Kidney capillary endothelial cell (primary cell): ENCODE results near the gene C3orf85.
"Not testable (repeated sequence)": the region's sequence is repeated elsewhere in the genome, so short reads cannot be mapped to it uniquely, and the experiment has no call there.

Experiments used
- DNase-seq: peaks from one replicate; pipeline ENCODE4 v3.0.0-alpha.2; 2018; ENCODE audit warnings: low spot score

Gene C3orf85

GRCh38 chr3:109136523-109136922, at the start of gene C3orf85:
TSS of gene C3orf85 (plus strand) at chr3:109136719. CDS start at chr3:109136848, 129 bp downstream.
- DNase-seq = no peak

DNA sequence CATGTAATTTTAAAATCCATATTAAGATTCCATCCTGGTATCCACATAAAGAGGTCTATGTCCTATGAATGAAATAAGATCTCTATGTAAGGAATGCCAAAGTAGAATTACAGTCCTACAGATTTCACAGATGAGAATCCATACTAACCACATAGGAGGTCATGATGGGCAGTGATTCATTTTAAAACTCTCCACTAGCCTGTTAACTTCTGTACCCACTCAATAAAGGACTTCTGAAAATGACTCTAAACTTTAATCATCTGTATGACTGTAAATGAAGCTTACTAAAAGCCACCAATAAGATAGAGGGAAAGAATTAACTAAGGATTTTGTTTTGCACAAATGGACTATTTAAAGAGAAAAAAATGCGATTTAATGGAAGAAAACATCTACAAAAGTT, 47.3 kb upstream of the C3orf85 start:
- no peak for DNase-seq

DNA sequence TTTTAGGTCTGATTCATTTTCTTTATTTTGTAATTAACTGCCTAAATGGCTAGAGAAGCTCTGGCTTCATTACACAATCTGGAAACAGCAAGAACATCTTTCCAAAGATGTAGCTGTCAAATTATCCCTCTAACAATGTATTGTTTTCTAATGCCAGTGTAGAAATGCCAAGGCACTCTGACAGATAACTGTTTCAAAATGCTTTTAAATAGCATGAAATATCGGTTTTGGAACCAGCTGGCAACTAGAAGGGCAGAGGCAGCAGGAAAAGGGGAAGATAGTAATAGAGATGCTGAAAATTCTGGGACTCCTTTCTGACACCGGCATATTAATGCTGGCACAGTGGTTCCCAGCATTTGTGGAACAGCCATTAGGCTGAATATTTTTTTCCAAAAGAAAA, 44.7 kb upstream of the C3orf85 start:
- DNase-seq = no peak

DNA sequence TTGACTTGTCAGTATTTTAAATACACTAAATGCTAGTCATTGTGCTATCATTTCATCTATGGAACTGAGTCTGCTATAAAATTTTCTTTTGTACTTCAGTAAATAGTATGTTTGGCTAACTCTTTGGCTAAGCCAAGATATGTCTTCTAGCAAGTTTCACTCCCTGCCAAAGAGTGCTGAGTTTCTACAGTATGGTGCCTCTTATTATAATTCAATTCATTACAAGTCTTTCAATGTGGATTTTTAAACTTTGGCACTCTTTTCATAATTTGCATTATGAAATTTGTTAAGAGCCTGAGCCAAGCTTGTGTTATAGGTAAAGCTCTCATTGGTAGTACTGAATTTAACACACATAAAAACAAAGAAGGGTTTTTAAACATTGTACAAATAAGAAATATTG, 43.0 kb upstream of the C3orf85 start:
- no peak for DNase-seq

DNA sequence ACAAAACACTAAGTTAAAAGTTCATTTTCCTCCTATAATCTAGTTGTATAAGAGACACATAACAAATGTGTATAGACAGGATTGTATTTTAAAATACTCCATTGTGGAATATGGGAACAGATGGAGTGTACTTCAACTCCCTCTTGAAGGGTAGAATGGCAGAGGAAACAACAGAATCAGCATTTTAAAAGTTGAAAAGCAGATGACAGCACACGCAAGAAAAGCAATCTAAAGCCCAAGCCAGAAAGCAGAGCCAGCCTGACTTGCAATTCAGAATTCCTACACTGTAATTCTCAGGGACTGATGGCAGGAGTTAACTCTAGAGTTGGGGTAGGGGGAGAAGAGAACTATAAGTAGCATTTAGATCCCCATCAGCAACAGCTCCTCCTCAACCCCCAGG, 41.4 kb upstream of the C3orf85 start:
- no peak for DNase-seq

DNA sequence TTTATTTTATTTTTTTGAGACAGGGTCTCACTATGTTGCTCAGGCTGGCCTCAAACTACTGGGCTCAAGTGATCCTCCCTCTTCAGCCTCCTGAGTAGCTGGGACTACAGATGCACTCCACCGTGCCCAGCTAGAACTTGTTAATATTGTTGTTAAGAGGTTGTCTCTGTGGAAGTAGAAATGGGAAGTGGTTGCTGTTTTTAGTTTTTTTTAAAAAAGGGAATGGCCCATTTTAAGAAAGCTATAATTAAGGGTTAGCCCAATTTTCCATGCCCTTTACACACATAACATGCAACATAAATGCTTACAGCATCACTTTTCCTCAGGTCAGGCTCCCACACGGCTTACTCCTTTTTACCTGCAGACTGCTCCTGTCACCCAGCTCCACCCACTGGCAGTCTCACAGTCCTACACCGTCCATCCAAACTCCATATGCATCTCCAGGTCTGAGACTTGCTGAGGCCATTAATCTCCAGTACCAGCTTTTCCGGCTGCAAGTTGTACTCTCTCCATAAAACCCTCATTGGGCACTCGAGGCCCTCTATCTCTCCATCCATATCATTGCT, 38.4 kb upstream of the C3orf85 start:
- DNase-seq = no peak

GRCh38 chr3:109109574-109109973, 26.9 kb upstream of the C3orf85 start:
- no peak for DNase-seq

GRCh38 chr3:109112946-109113760, 23.4 kb upstream of the C3orf85 start:
- DNase-seq = no peak

- no peak for DNase-seq
These were observed 21.8 kb upstream of the C3orf85 start for GRCh38 chr3:109114746-109115145.

DNA sequence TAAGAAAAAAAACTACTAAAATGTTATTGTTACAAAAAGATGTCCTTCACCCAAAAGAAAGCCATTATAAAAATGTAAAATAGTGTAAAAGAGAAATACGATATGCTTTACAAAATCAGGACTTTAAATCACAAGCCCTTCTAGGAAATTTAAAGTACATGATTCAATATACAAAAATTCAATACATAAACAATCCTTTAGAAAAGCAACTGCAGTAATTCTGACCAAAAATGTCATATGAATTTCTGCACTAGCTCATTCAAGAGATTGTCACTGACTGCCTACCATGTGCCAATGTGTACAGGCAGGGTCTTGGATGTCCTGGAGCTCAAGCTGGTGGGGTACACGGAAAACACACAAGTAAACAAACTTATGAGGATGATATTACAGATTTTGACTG, 21.1 kb upstream of the C3orf85 start:
- DNase-seq = no peak

GRCh38 chr3:109116031-109116430, 20.5 kb upstream of the C3orf85 start:
- no peak for DNase-seq

DNA sequence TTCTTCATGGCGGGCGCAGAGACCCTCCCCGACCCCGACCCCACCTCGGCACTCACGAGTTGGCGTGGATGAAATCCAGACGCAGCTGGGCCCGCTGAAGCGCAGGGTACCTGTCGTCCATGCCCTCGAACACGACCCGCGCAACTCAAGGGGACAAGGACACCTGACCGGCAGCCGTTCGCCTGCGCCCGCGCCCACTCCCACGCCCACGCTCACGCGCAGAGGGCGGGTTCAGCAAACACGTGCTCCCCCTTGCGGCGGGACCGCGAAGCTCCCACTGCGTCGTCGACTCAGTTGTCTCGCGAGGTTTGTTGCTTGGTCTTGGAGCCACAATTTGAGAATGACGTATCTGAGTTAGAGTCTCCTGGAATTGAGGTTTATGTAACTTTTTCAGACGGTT, 18.6 kb upstream of the C3orf85 start, which contains the start of gene MORC1:
Gene MORC1 (minus strand): TSS at position 196 of the 400 bp plus-strand sequence. CDS start 75 bp downstream, at position 121.
- DNase-seq = no peak

- DNase-seq = no peak
These were observed 17.9 kb upstream of the C3orf85 start for GRCh38 chr3:109118584-109118983.

DNA sequence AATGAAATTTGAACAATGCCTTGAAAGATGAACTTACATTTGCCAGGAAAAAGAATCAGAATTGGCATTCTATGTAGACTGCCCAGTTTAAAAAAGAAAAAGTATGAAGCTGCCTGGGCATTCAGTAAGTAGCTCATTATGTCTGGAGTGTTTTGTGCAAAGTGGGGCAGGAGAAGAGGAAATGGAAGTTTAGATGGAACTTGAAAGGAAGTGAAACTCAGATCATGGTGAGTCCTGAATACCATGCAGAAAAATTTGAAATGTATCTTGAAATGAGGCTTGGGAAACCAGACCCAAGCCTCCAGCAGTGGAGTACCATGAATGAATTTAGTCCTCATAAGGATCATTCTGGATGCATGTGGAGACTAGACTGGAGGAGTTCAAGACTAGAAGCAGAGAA, 13.8 kb upstream of the C3orf85 start:
- DNase-seq = no peak

- DNase-seq = no peak
These were observed 10.6 kb upstream of the C3orf85 start for GRCh38 chr3:109125902-109126301.

DNA sequence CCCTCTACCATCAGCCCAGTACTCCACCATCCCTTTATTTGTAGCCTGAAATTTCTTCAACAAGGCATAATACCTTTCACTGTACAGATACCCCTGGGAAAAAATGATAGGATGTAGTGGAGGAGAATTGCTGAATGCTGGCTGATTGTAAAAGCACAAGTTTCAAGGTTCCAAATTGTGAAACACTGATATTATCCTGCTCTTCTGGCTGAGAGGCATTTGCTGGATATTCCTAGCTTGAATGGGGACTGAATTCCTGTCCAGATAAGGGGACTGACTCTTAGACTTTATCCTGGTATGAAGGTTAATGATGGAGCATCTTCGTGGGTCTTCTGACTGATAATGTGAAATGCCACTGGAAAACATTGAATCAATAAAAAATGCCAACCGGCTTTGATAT, 9.0 kb upstream of the C3orf85 start:
- DNase-seq = no peak

DNA sequence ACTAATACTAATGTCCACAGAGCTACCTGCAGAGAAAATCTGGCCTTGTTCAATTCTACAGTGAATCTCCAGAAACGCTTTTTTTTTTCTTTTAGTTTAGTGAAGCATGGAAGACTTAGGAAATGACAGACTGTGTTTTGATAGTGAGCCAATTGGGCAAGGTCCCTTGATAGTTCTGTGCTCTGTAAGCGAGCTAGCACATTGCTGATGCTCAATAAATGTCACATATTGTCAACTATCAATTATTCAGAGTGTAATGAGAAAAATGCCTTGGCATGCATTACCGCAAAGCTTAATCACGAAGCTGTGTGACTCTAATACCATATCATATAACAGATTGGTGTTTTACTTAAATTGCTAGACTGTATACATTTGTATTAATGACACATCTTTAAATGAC, 5.2 kb upstream of the C3orf85 start:
- DNase-seq = no peak

- DNase-seq = no peak
These were observed 3.6 kb upstream of the C3orf85 start for GRCh38 chr3:109132801-109133473.

GRCh38 chr3:109133474-109133816, 3.1 kb upstream of the C3orf85 start:
- DNase-seq = not testable (repeated sequence)

DNA sequence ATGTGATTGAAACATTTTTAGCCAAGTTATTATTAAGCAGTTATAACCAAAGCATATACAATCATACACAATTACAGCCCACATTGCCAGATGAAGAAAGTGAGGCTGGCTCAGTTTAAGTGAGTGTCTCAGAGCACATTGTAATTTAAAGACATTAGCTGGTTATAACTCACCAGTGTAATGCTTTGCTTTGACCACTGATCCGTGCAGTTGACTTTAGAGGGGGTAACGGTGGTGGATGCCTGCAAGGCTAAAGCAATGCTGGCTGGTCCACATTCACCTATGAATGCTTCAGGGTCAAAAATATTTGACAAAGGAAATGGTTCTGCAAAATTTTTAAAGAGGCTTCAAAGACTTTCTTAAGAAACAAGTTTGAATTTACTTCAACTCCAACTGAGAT, 1.2 kb downstream of the C3orf85 start:
- DNase-seq = no peak

GRCh38 chr3:109140318-109140717, 3.8 kb downstream of the C3orf85 start:
- no peak for DNase-seq

DNA sequence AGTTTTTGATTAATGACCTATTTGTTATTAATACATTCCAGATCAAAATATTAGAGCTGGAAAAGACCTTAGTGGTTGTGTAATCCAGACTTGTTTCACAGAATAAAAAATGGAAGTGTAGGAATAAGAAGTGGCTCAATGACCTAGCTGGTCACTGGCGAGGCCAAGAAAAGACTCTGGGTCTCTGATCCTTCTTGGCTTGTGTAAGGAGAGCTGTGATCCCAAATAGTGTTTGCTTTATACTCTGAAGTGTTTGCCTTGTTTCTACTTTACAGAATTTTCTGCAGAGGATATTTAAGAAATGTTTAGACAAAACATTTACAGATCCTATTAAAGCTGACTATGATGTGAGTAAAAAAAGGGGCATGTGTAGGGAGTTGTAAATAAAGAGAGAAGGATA, 7.1 kb downstream of the C3orf85 start:
- DNase-seq = no peak

DNA sequence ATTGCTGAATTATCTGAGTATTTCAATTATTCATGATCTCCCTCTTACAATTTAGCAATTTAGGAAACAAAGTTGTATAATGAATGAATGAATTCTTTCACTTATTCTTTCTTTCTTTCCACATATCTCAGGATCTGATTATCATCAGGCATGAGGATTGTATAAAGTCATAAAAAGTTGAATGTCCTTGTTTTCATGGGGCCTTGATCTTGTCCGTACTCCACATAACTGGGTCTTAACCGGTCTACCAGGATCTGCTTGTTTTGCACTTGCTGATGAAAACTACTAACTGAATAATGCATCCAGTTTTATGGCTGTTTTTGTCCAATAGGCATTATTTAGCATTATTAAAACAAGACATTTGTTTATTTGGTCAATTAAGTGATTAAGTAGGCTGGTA, 12.6 kb downstream of the C3orf85 start:
- no peak for DNase-seq
